GM18499 (cell line): ENCODE data around the gene HNRNPA3.
A peak's percentile ranks its signal among the peaks of the same experiment; 100 is the strongest.
"Not testable (repeated sequence)": the region's sequence is repeated elsewhere in the genome, so short reads cannot be mapped to it uniquely, and the experiment has no call there.

Source experiments
- ATAC-seq: cut with Tn5 transposase; IDR thresholded peaks from one replicate; pipeline ENCODE4 v1.9.1; 2021; ENCODE audit warnings: moderate number of reproducible peaks; ENCODE audit not compliant: insufficient read depth, unreplicated experiment

Gene HNRNPA3

DNA sequence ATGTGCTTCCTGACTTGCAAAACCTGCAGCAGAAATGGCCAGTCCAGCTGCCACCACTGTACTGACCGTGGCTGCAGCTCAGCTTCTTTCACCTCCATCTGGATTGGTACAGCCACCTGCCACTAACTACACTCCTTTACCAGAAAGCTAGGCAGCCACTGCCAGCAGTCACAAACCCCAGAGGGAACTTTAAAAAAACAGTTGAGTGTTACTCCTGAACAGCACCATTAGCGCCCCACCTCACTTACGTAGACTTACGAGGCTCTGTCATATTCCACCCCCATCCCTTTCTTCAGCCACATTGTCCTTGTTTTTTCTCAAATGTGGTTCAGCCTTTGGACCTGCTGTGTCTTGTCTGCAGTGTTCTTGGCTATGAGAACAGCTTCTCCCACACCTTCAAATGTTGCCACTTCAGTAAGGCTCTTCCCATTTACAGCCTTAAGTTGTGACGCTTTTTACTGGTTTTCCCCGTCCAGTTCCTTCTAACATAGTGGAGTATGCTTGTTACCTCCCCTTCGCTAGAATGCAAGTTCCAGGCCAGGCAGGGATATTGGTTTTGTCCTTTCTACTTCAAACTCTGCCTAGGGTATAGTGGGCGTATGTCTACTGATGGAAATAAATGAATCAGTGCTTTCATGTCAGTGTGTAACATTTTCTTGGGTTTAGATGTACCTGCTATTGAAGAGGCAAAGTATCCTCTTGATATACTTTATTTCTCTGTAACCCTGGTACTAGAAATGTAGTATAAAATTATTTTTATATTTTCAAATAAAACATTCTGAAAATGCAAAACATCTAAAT, 17.0 kb downstream of the HNRNPA3 start:
- no peak for ATAC-seq

DNA sequence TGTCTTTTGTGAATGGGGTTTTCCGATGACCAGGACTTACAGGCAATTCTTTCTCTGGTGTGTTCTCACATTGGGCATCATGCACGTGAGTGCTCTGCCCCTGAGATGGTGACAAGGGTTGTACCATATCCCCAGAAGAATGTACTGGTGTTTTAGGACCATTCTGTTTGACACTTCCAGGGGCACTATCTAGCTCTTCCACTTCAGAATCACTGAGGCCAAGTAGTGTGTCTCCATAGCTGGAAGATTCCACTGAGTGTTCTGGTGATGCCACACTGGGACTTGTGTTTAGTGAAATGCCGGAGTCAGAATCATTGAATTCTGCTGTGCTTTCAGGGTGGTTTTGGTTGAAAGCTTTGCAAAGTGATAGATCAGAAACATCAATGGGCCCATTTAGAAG, 18.7 kb downstream of the HNRNPA3 start:
- no peak for ATAC-seq

DNA sequence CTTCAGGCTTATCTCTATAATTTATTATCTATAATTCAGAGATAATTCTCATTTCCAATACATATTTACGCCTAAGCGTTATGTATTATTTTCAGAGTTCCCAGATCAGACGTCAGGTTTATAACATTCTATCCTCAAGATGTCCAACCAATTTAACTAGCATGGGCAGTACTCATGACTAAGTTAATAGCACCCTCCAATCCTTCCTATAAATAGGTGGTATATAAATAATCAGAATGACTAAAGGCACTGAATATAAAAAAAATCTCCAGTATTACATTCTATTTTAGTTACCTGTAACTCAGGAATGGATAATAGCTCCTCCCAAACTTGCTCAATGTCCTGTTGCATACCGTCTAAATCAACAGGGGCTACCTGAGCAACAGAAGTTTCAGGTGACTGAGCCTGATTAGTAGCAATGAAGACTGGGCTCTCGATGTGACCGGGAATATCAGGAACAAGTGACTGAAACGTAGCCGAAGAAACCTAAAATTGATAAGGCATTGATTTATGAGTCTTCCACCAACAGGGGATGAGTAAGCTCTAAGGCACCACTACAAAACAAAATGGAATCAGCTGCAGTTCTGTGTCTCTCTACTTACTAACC, 19.6 kb downstream of the HNRNPA3 start:
- no peak for ATAC-seq

- ATAC-seq: no peak
Observed at GRCh38 chr2:177234267-177234666, 21.7 kb downstream of the HNRNPA3 start.

DNA sequence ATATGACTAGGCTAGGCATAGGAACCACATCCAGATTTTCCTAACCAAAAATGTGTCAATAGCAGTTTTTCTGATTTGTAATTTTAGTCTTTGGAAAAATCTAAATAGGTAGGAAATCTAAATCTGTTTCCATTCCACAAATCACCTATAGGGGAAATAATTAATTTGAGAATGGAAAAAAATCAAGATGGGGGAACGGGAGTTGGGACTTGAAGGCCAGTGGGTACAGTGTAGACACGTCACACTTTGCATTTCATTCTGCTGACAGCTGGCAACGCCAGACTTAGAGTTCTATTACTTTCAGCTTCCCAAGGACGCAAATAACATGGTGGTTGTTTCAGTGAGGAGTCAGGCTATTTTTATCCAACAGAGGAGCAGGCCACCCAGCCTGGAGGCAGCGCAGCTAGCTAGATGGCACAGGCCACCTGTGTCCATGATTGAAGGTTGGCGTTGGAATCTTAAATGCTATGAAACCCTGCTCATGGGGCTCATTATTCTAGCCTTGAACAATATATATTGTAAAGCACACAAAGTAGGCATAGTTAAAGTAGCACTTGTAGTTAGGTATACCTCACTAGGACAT, 23.4 kb downstream of the HNRNPA3 start:
- ATAC-seq: no peak

GRCh38 chr2:177237932-177238331, 25.3 kb downstream of the HNRNPA3 start:
- ATAC-seq: no peak

DNA sequence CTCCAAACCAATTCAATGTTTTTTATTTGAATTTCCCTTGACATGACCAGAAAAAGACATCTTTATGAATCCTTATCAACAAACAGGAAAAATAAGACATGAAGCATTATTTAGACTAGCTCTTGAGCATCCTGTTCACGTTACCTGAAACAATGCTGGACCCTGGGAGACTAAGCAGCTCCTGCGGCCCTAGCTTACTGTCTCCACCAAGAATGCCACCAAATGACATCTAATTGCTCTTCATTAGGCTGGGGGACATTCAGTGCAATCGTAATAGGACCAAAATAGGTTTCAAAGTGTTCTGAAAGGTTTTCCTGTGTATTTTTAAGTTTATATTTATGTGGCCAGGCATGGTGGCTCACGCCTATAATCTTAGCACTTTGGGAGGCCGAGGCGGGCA, 26.5 kb downstream of the HNRNPA3 start:
- no peak for ATAC-seq

DNA sequence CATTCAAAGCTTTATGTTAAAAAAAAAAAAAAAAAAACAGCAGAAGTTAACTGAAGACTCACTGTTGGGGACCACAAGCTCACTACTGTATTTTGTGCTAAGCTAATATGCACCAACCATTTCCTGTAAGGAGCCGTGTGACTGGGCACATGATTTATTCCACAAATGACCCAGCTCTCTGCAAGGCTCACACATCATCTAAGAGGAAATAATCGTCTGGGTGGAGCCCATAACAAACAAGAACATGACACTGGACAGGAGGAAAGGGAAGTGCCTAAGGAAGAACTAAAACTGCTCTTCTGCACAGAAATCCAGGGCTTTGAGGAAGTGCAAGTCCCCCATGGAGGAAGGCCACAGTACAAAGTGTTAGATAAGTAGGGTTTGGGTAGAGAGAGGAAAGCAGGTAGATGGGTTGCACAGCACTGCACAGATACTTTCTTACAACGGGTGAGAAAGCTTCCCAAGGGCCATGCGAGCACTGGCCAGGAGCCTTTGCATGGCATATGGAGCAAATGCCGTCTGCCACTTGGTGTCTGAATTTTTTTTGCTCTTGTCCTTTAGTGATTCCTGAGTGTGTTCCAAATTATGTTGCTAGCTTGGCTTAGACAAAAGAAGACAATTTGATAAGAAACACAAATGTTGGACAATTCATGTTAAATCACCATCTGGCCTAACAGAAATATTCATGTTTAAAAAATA, 27.5 kb downstream of the HNRNPA3 start:
- ATAC-seq: peak; percentile 62

- no peak for ATAC-seq
Observed at GRCh38 chr2:177241711-177242120, 29.1 kb downstream of the HNRNPA3 start.

- no peak for ATAC-seq
Observed at GRCh38 chr2:177242121-177242987, 29.8 kb downstream of the HNRNPA3 start.

DNA sequence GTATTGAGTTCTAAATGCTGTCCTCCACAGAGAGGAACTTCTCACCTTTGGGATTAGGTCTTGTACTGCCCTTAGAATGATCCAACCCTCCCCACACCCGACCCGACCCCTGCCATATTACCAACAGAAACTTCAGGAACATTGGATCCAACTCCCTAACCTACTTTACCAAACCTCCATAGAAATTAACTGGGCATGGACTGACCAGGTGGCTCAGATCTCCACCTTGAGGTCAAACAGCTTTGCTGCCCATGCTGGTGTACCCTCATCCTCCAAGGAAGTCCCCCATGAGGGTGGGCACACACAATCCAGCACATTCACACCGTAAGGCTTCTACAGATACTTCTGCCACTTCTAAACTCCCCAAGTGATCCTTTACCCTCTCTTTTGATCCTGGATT, 30.5 kb downstream of the HNRNPA3 start:
- ATAC-seq: no peak

- ATAC-seq: no peak
Observed at GRCh38 chr2:177243476-177243875, 30.9 kb downstream of the HNRNPA3 start.

DNA sequence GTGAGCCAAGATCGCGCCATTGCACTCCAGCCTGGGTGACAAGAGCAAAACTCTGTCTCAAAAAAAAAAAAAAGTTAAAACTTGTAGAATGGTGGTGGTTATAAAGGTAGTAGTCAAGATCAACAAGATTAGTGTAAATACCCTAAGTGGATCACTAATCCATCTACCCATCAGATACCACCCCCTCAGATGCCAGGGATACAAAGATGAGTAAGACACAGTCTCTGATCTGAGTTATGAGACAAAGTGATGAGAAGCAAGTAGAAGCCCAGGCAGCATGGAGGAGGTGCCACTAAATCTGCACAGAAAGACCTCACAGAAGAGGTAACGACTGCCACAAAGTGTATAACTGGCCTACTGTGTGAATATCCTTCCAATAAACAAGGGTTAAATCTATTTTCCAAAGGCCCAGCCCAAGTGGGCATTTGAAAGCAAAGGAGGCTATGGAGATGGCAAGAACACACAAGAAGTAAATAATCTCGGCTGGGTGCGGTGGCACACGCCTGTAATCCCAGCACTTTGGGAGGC, 31.7 kb downstream of the HNRNPA3 start:
- no peak for ATAC-seq

- no peak for ATAC-seq
Observed at GRCh38 chr2:177245010-177245422, 32.4 kb downstream of the HNRNPA3 start.

- ATAC-seq: no peak
Observed at GRCh38 chr2:177246000-177246399, 33.4 kb downstream of the HNRNPA3 start.

- not testable (repeated sequence) for ATAC-seq
Observed at GRCh38 chr2:177246523-177247030, 34.0 kb downstream of the HNRNPA3 start.

GRCh38 chr2:177247693-177248262, 35.2 kb downstream of the HNRNPA3 start:
- no peak for ATAC-seq

GRCh38 chr2:177249038-177249437, 36.4 kb downstream of the HNRNPA3 start:
- no peak for ATAC-seq

DNA sequence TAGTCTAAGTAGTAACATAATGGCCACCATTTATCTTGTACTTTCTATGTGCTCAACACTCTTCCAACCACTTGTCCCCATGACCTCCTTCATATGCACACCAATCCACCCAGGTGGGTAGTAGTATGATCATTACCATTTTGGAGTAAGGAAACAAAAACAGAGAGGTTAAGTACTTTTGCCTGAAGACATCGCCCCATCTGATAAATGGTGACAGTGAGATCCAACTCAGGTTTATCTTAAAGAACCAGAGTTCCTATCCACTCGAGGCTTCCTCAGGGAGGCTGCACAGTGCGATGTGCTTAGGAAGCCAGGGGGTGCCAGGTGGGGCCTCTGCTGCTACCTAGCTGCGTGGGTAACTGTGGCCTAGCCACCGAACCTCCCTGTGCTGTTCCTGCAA, 37.9 kb downstream of the HNRNPA3 start:
- no peak for ATAC-seq
